Skin epidermis (tissue), 12 donors: ENCODE measurements around the gene TCF23.

Experiments
- H3K27ac ChIP-seq, 21 experiments: fragments of 200-600 bp; sonication (generic) in 11 of 21; one replicate each; pipeline ENCODE4 v1.5.0; 2020; ENCODE audit warnings: mild to moderate bottlenecking in 3 of 21, inconsistent platforms in 2 of 21, moderate library complexity in 2 of 21
- H3K4me3 ChIP-seq, 7 experiments: fragments of 200-600 bp; sonication (generic) in 2 of 7; one replicate each; pipeline ENCODE4 v1.5.0; 2020; ENCODE audit warnings: inconsistent platforms in 2 of 7, mild to moderate bottlenecking in 2 of 7, moderate library complexity in 1 of 7

The TCF23 gene

DNA sequence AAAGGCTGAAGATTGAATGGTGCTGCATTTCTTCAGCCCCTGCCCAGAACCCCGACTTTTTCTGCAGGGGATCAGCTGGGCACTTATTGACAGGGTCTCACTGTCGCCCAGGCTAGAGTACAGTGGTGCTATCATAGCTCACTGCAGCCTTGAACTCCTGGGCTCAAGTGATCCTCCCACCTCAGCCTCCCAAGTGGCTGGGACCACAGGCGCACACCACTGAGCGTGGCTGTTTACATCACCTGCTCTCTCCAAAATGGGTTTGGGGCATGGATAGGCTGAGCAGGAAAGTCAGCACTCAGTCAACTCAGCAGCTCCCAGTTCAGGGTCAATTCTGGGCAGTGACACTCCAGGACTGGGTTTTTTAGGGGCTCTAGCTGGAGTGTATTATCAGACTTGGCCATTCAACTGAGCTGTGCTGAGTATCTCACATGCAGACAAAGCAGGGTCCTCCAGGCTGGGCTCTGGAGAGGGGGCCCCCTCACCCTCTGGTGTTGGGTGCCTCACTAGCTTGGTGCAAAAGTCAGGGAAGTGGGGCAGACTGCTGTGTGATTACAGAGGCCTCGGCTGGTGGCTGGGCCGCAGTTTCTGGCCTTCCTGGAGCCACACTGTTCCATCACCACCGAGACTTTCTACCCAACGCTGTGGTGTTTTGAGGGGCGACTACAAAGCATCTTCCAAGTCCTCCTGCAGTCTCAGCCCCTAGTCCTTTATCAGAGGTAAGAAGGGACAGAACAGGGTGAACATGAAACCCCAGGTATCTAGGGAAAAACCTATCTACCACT is 20.7 kb upstream of the TCF23 start:
- no peak overlapping the region for H3K27ac ChIP-seq
- no peak overlapping the region for H3K4me3 ChIP-seq

DNA sequence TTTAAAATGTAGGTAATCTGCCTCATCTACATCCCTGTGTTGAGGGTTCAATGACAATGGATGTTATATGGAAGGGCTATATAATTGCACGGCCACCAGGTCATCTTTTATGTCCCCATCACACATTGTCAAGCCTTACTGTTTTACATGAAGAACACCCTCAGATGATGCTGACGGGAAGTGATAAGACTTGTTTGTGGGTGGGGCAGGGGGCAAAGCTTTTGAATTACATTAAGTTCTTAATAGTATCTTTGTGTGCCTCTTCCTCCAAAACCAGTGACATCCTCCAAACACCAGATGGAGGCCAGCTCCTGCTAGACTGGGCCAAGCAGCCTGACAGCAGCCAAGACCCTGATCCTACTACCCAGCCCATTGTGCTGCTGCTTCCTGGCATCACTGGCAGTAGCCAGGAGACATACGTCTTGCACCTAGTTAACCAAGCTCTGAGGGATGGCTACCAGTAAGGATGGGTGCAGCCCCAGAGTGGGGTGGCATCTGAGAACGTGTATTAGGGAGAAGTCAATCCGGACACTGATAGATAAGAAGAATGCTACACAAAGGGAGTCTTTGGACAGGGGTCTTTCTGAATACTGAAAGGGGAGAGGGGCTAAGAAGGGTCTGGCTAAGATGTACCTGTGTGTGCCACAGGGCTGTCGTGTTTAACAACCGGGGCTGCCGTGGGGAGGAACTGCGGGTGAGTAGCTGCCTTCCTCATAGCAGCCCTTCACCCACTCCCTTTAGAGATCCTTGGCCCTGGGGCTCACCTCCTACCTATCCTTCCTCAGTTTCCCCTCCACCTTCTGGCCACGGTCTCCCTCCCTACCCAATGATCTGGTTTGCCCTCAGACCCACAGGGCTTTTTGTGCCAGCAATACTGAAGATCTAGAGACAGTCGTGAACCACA is 19.9 kb upstream of the TCF23 start:
- H3K27ac ChIP-seq, result no peak overlapping the region
- no peak overlapping the region for H3K4me3 ChIP-seq

DNA sequence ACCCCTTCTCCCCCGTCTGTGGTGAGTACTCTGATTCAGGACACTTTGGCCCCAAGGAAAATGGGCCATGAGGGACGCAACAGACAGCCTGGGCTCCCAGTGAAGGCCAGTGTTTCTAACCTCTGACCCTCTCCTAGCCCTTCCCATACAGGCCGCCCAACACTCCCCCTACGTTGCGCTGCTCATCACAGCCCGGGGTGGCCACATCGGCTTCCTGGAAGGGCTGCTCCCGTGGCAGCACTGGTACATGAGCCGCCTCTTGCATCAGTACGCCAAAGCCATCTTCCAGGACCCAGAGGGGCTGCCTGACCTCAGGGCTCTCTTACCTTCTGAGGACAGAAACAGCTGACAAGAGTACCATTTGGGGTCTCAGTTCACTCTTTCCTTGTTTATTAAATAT is 18.4 kb upstream of the TCF23 start:
- H3K4me3 ChIP-seq, result no peak overlapping the region
- H3K27ac ChIP-seq, result no peak overlapping the region

DNA sequence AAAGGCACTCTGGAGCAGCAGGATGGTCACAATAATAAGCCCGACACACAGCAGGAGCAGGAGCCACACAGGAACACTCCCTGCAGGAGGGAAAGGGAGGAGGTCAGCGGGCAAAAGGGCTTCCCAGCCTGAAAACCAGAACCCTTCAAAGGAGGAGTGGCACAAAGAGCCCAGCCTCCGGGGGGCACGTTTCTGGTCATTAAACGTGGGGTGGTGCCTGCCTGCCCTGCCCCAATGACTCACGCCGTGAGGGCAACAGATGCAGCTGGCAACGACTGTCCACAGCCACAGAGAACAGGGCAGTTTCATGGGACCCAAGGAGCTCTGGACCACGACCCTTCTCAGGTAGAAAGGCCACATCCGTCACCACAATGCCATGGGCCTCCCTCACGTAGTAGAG is 17.4 kb upstream of the TCF23 start:
- Histone ChIP-seq H3K4me3 (no peak overlapping the region), H3K27ac (no peak overlapping the region)

DNA sequence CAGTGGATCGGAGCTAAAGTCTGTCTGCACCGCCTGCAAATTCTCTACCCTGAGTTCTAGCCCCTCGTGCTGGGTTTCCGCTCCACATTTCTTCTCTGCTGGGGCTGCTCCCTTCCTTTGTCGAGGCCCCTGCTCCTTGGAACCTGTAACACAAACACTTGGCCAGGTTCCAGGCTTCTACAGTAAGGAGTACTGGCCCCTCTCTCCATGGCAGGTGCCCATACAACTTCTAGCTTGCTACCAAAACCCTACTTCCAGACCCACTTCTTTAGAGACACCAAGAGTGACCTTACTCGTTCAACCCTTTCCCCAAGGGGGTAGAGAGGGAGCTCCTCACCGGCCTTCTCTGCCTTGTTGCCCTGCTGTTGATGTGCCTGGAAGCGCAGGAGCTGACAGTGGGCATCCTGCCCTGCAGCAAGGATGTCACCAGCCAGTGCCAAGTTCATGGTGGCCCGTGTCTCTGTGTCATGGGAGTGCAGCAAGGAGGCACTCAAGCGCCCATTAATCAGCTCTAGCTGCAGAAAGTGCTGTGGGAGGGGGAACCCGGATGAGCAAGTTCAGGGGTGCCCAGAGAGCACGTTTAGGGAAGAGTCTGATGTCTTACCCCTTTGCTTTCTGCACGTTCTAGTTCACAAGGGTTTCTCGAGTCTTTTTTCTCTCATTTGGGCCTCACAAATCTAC is 15.5 kb upstream of the TCF23 start:
- H3K4me3 ChIP-seq, result peak overlapping the region; percentile 80 to 98 (median 97)
- peak overlapping the region in 14 of 21 experiments; percentile 79 to 98 (median 90) for H3K27ac ChIP-seq

DNA sequence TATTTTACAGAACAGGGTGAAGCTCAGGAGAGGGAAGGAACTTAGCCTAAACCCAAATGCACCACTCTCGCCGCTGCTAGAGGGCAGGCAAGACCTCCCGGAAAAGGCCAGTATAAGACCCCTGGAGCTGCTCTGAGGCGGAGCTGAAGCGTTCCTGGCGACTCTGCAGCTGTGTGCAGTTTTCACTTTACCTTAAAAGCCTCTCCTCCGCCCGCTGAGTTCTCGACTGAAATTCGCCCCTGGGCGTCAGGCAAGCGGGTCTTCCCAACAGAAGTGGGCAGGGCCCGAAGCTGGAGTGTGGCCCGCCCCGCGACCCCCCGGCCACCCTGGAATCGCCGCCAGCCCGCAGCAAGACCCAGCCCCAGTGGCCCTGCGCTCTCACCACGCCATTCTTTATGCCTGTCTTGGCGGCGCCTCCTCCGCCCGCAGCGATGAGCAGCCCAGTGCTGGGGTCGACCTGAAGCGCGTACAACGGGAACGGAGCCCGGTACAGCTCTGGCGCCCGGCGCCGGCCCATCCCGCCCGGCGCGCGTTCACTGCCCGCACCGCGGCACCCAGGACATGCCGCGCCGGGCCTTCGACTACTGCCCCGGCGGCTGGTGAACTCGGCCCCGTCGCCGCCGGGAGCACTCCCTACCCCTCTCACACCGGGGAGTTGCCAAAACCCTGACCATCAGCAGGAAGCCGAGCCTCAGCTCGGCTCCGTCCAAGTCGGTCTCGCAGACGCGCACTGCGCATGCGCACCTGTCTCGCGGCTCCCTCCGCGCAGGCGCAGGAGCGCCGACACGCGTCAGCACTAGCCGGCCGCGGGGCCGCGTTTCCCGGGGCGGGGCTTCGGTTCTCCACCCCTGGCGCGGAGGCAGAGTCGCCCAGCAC is 14.7 kb upstream of the TCF23 start, which contains the start of gene PREB:
TSS of gene PREB (minus strand) at position 732 of the 876 bp plus-strand sequence. CDS start at position 517, 215 bp downstream.
- Histone ChIP-seq H3K4me3 (peak within 1 kb of the TSS; percentile 80 to 98 (median 97)), H3K27ac (peak within 1 kb of the TSS; percentile 78 to 98 (median 88))

DNA sequence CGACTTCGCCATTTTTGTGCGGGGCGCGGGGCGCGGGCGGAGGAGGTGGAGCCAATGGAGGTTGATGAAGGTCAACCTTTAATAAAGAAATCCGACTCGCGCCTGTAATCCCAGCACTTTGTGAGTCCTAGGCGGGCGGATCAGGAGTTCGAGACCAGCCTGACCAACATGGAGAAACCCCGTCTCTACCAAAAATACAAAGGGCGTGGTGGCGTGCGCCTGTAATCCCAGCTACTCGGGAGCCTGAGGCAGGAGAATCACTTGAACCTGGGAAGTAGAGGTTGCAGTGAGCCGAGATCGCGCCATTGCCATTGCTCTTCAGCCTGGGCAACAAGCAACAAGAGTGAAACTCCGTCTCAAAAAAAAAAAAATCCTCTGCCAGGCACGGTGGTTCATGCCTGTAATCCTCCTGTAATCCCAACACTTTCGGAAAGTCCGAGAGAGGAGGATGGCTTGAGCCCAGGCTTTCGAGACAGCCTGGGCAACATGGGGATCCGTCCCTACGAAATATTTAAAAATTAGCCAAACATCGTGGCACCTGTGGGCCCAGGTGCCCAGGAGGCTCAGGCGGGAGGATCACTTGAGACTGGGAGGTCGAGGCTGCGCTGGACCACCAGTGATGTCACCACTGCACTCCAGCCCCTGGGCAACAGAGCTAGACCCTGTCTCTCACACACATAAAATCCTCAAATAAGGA is 13.9 kb upstream of the TCF23 start:
- Histone ChIP-seq H3K4me3 (peak overlapping the region; percentile 80 to 98 (median 97)), H3K27ac (peak overlapping the region in 11 of 21 experiments; percentile 66 to 95 (median 88))

DNA sequence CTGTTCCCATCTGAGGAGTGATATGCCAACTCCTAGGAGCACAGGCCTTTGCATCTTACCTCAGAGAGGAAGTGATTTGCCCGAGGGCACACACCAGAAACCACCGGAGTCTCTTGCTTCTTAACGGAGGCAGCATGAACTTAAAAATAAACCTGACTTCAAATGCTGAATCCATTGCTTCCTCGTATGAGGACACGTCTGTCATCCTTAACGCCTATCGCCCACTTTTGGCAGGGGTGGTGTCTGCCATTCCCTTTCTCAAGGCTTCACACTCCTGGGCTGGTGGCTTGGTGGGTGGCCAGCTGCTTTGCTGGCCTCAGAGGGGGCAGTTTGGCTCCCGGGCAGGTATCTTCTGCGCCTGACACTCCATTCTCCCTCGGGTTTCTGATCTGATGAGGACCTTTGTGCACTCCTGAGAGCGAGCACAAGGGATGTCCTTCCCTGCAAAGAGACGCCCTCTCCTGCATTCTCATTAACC is 13.3 kb upstream of the TCF23 start:
- no peak overlapping the region for H3K27ac ChIP-seq
- H3K4me3 ChIP-seq, result no peak overlapping the region

DNA sequence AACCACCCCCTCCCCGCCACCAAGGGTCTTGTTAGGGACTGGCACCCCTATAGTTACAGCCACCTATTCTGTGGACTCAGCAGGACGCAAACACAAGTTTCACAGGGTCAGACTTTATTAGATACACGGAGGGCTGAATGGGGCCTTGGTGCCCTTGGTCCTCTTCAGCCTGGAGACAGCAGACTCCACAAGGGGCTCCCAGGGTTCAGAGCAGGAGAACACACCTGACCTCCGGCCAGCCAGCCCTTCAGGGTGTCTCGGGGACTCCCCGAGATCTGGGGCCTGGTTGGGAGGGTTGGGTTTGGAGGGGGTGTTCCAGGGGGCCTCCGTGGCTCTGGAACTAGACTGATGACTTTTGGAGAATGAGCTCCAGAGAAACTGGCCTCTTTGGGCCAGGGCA is 12.1 kb upstream of the TCF23 start:
- Histone ChIP-seq H3K4me3 (no peak overlapping the region), H3K27ac (no peak overlapping the region)

DNA sequence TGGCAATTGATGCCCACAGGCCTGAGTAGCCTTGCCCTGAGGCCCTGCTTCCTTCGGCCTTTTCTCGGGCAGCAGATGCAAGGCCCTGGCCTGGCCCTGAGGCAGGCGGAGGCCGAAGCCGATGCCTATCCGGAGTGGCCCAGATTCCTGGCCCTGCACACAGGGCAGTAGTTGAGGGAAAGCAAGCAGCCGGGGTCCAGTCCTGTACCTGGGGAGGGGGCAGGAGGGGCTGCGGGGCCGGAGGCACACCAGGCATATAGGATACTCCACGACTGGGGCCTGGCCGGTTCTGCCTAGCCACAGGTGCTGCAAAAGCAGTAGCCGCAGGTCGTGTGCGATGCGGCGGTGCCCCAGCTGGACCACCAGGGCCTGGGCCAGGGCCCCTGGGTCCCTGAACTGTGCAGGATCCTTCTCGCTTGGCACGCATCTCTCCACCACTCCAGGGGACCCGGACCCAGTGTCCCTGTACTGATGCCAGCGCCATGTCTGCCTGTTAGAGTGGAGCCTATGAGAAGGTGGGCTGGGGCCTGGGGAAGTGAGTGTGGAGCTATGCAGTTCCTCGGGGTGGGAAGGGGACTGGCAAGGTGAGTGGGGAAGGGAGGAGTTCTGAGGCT is 11.4 kb upstream of the TCF23 start:
- Histone ChIP-seq H3K4me3 (no peak overlapping the region), H3K27ac (no peak overlapping the region)

DNA sequence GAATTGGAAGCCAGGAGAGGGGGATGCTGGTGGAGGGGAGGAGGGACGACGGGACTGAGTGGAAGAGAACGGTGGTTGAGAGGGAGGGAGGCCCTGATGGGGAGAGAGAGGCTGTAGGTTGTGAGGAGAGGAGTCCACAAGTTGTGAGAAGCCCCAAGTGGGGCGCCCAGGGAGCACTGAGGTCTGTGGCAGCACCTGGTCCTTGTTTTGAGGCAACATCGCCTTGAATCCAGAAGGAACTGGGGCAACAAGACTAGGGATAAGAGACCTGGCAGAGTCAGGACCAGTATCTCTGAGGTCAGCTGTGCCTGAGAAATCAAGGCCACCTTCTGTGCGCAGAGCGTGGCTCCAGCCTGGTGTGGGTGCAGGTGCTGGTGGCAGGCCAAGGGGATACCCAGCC is 10.7 kb upstream of the TCF23 start:
- Histone ChIP-seq H3K4me3 (no peak overlapping the region), H3K27ac (no peak overlapping the region)

DNA sequence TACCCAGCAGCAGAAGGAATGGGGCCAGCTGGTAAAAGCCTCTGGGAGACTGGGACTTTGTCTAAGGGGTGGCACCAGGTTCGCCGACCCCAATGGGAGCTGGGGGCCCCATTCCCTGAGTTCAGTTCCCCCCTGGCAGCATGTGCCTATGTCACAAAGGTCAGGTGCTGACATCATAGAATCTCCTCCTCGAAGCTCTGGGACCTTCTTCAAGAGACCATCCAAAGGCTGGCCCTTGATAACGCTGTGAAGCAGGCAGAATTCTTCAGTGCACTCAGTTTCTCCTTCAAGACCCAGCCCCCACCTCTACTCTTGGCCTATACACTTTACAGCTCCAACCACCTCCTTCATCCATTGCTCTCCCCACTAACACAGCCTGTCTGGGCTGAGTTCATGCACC is 9.5 kb upstream of the TCF23 start, which contains the start of gene PRR30:
TSS of gene PRR30 (minus strand) at position 101 of the 400 bp plus-strand sequence. CDS start 1,081 bp downstream, outside the sequence.
- H3K4me3 ChIP-seq, result no peak within 1 kb of the TSS
- no peak within 1 kb of the TSS for H3K27ac ChIP-seq

DNA sequence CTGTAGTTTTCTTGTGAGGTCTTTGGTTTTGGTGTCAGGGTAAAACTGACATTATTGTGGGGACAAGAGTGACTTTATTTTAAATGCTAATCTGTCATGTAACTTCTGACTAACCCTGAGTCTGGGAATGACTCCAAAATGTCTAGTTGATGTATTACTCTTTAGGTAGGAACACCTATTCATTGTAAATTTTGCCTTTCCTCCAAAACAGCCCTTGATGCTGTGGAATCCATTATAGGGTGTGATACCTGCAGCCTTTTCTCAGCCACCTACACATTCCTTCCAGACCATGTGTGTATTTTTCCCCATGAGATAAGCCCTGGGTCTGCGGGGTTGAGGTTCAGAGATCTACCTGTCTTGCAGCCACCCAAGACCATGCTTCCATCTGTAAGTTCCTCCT is 5.5 kb upstream of the TCF23 start:
- Histone ChIP-seq H3K4me3 (no peak overlapping the region), H3K27ac (no peak overlapping the region)

DNA sequence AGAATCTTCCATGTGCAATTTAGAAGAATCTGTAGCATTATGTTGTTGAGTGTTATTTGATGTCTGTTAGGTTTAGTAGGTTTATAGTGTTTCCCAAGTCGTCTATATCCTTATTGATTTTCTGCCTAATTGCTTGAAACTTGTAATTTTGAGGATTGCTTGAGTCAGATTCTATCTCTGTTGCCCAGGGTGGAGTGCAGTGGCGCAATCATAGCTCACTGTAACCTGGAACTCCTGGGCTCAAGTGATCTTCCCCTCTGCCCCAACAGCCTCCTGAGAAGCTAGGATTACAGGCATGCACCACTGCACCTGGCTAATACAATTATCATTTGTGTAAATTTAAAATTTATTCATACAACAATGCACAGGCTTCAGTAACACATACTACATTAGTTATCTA is 3.1 kb upstream of the TCF23 start:
- H3K27ac ChIP-seq, result no peak overlapping the region

DNA sequence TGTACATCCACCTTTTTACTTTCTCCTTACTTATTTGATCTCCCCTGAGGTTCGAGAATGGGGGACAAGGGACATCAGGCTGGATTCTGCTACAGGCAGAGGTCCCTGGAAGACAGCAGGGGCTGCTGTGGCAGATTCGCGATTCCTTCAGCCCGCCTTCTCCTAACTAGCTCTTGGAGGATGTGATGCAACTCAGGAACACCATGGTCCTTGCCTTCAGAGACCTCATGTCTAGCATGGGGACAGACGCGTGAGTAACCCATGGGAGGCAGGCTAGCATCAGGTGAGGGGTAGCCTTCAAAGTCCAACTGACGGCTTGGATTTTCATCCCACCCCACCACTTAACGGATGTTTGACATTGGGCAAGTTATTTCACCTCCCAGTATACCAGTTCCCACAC is 869 bp upstream of the TCF23 start:
- H3K4me3 ChIP-seq, result no peak overlapping the region
- no peak overlapping the region for H3K27ac ChIP-seq

More for the DNA sequence above, 3.1 kb upstream of the TCF23 start:
- H3K4me3 ChIP-seq, result no peak overlapping the region

DNA sequence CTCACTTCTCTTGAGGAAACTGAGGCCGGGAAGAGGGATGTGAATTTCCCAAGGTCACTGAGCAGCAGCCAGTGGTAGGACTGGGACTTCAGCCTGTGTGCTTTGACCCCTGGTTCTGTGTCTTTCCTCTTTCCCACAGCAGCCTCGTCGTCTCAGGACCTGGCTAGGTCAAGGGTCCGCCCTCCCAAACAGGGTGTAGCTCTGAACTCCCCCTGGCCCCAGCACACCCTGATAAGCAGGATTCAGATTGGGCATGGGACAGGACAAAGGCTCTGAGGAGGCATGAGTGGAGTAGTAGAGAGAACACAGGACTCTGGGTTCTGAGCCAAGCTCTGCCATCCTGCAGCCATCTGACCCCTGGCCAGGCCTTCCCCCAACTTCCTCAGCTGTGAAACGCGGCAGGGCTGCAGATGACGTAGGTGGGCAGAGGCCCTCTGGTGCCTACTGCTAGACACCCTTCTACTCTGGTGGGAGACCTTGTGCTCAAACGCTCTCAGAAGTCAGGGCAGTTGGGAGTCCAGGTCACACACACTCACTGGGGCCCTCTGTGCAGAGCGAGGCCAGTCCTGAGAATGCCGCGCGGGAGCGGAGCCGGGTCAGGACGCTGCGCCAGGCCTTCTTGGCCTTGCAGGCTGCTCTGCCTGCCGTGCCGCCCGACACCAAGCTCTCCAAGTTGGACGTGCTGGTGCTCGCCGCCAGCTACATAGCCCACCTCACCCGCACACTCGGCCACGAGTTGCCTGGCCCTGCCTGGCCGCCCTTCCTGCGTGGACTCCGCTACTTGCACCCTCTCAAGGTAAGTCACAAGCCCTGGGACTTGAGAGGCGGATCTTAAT is 984 bp downstream of the TCF23 start:
- no peak overlapping the region for H3K4me3 ChIP-seq

DNA sequence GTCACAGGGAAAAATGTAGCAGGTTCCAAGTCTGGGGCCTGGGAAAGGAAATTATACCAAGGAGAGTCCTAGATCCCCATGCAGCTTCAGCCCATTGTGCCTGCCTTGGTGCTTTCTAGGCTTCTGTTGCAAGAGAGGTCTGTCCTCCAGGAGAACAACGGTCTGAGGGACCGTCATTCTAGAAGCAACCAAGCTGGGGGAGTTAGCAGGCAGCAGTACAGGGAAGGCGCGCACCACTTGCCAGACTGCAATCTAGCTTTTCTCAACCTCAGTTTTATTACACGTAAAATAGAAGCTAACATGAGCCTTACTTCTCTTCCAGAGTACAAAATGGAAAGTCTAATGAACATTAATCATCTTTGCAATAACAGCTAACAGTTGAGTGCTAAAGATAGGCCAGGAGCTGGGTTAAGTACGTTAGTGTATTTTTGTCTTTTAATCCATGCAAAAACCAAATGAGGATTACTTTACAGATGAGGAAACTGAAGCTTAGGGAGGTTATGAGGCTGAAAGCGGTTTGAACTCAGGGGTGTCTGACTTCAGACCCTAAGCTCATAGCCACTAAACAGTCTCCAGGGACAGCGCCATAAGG is 1.9 kb downstream of the TCF23 start:
- Histone ChIP-seq H3K4me3 (no peak overlapping the region), H3K27ac (no peak overlapping the region)

More for the DNA sequence above, 984 bp downstream of the TCF23 start:
- H3K27ac ChIP-seq, result no peak overlapping the region
